HK-2 (cell line): ENCODE results near the gene VPS9D1.
"Not testable (repeated sequence)": the region's sequence is repeated elsewhere in the genome, so short reads cannot be mapped to it uniquely, and the experiment has no call there.

Experiments
- DNase-seq: peaks from one replicate; pipeline ENCODE4 v3.0.0-alpha.2; 2018; ENCODE audit not compliant: unreplicated experiment

Gene VPS9D1

DNA sequence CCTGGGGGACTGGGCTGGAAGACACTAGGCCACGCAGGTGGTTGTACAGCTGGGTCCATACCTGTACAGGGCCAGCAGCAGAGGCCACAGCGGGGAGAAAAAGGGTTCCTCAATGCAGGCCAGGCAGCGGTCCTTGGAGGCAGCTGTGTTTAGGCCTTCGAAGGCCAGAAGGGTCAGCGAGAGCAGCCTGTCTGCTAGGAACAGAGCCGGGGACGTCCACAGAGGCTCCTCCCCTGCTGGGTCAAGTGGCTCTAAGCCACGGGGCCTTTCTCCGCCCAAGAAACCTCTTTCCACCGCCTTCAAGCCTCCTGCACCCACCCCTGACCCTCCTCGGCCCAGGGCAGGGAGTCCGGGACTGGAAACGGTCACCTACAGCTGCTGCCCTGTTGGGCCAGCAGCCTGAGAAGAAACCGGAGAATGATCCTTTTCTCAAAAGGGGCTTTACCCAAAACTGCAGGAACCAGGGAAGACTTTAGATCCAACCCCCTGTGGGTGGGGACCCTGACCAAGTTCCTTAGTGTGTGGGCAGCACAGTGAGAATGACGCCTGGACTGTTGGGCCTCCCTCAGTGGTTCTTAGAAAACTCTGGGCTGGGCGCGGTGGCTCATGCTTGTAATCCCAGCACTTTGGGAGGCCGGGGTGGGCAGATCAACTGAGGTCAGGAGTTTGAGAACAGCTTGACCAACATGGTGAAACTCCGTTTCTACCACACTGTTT, 10.8 kb downstream of the VPS9D1 start:
- no peak for DNase-seq

DNA sequence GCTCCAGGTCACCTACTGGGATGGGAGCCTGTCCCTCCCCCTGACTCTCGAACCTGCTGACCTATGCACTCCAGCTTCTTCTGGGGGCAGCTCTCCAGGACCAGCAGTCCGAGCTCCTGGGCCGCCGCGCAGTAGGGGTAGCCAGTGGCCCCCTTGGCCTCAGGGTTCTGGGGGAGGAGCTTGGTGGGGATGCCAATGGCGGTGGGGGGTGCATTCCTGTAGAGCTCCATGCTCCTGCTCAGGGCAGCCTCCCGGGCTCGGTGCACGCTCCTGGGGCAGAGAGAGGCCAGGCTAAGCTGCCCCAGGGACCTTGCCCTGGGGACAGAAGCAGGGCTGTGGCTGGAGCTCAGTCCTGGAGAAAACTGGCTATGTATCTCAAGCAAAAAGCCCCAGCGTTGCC, 11.5 kb downstream of the VPS9D1 start:
- no peak for DNase-seq

DNA sequence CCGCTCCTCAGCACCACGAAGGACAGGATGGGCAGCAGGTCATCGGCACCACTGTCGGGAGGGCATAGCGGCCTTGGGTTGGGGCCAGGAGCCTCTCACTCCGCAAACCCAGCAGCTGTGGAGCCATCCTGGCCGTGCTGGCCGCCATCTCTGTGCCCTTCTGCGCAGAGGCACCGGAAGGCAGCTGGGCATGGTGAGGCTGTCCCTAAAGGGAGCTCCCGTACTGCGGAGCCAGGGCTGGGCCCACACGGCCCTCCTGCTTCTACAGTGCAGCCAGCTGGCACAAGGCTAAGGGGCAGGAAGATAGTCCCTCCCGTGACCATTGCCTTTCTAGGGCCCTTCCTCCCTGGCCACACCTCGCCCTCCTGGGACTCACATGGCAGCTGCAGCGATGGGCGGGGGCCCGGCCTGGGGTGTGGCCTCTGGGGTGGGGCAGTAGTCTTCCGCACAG, 12.2 kb downstream of the VPS9D1 start:
- no peak for DNase-seq

DNA sequence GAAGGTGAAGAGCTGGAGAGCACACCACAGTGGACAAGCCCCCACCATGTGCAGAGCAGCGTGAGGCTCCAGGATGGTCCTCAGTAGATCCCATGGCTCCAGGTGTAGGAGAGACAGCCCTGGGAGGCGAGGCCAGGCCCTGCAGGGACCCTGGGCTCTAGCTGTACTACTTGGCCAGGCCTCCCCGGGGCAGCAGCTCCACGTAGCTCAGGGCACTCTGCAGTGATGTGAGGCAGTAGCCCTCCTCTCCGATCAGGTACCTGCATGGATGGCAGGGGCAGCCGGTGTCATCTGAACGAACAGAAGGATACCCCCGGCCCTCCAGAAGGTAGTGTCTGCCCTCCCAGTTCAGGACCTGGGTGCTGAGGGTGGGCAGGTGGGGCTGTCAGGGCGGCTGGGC, 13.0 kb downstream of the VPS9D1 start:
- no peak for DNase-seq

DNA sequence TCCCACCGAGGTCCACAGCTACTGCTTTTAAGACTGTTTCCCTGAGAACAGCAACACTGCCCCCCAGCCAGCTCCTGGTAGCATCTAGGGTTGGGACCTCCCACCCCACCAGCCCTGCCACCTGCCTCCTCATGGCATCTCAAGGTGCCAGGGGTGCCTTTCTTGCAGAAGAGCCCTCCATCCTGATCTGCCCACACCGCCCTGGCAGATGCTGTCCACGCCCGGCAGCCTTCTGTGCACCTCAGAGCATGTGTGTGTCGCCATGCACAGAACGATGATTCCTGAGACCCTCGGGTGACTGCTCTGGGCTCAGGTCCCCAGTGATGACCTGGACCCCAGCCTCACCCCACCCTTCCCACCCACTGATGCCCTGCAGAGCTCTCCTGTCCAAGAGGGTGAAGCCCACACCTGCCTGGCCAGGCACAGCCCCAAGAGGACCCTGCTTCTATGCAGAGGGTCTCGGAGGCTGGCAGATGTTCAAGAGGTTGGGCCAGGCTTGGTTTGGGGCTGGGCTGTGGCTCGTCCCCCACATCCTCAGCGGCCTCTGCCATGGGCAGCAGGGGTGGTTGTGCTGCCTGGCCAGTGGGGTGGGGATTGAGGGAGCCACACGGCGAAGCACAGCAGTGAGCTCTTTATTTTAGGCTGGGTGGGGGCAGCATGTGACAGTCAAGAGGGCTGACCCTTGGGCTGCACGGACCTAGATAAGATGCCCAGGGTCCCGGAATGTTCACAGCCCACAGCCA, 14.0 kb downstream of the VPS9D1 start:
- no peak for DNase-seq

DNA sequence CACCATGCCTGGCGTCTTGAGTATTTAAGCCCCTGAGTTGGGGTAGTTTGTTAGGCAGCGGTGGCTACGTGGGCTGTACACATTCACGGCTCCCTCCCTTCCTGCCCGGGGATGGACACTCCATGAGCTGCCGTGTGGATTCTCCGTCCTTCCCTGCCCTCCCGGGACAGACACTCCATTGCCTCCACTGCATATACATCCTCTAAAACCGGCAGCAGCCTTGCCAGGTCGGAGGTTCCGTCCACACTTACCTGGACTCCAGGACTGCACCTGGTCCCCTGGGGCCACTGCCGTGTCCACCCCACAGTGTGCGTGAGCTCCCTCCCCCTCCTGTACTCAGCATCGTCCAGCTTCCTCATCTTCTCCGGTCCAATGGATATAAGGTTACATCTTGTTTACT, 15.7 kb downstream of the VPS9D1 start:
- no peak for DNase-seq

DNA sequence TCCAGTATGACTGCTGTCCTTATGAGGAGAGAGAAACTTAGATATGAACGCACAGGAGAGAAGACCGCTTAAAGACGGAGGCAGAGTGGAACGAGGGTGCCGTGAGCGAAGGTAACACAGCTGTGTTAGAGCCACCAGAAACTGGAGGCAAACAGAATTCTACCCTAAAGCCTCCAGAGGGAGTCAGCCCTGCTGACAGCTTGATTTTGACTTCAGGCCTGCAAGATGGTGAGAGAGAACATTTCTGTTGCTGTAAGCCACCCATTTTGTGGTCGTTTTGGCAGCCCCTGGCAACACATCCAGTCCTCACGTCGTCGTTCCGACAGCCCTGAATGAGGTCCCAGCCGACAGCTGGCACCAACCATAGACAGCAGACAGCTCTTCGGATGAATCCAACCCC, 16.4 kb downstream of the VPS9D1 start:
- no peak for DNase-seq

DNA sequence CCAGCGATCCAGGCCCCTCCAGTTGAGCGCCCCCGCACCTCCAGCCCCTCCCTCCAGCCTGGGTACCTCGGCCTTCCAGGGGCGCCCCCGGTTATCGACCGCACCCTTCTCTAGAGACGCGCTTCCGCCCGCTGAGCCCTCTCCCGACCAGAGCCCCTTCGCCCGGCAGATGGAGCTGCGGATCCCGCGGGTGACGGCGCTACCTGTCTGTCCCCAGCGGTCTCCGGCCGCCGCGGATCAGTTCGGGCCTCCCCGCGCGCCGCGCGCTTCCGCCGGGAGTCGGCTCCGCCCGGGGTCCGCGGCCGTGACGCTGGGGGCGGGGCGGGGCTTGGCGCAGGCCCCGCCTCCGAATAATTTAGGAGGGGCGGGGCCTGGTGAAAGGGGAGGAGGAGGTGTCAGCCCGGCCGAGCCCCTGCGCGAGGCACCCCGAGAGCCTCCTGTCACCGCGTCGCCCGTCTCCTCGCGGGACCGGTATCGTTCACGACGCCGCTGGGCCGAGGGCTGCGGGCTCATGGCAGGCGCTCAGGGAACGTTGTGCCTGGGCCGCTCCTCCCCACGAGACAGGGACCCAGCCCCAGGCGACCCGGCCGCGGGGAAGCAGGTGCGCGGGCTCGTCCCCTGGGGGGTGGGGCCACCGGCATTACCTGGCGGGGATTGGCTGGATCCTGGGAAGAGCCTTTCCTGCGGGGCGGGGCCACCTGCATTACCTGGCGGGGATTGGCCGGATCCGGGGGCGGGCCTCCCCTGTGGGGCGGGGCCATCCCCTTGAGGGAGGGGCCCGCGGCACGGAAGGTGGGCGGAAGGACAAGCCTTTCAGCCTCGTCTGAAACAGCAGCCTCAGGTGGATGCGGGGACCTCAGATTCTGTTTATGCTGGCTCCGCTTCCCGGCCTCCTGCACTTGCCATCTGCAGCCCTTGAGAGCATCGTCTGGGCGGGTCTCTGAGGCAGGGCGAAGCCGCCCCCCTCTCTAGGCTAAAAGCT, 19.0 kb downstream of the VPS9D1 start, which contains the start of gene SPATA2L:
Gene SPATA2L, minus strand, starts transcription at position 281 of the 982 bp plus-strand sequence. CDS start 473 bp downstream, outside the sequence.
- peak; percentile 97 for DNase-seq

DNA sequence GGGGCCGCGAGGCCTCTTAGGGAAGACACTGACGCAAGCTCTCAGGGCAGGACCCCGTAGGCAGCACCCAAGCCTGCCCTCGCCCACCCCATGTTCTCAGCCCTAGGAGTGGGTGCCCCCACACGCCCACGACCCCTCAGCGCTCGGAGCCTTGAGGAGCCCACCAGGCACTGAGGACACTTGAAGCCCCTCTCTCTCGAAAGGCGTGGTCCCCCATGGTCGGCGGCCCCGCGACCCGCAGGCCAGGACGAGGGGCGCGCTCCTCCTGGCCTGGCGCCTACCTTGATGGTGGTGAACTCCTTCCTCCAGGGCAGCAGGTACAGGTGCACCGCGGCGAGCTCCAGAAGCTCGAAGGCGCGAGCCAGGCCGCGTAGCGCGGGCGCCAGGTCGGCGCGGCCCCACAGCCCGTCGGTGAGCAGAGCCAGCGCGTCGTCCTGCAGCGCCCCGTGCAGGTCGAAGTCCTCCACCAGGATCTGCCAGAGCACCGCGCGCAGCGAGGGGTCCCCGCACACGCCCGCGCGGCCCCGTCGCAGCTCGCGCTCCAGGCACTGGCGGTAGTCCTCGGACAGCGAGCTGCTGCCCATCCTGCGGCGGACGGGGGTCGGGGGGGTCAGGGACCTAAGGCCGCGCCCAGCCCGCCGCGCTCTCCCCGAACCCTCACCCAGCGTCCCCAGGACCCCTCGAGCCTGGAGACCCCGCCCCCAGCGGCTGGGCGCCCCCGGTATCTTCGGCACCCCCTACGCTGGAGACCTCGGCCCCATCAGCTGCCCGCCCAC, 19.9 kb downstream of the VPS9D1 start:
- peak; percentile 61 for DNase-seq

DNA sequence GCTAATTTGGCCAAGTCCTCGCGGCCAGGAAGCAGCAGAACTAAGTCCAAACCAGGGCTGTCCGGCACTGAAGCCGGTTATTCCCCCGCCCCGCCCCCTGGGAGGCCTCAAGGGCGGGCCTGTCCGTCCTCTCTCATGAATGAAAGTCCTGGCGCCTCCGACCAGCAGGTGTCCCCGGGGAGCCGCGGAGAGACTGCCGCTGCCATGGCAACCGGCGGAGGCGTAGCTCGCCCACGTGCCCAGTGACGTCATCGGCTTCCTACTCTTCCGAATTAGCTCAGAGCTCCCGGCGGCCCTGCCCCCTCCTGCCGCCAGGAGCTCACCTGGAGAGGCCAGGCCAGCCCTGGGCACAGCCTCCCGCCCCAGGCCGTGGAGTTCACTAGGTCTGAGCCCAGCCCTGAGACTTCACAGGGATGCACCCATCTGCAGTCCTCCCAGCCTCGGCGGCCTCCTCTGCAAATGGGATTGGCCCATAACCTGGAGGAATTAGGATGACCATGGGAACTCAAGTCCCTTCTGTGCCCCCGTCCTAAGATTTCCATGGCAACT, 20.5 kb downstream of the VPS9D1 start:
- peak; percentile 98 for DNase-seq

DNA sequence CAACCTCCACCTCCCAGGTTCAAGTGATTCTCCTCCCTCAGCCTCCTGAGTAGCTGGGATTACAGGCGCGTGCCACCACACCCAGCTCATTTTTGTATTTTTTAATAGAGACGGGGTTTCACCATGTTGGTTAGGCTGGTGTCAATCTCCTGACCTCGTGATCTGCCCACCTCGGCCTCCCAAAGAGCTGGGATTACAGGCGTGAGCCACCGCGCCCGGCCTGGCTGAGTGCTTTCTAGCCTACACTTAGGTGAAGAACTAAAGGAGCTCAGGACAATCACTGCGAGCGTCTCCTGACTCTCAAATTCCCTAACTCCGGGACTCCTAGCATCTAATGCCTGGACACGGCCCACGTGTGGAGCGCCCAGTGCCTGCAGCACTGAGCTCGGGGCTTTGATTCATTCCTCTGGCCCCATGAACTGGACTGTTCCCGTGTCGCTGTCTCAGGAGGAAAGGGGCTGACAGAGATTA, 21.0 kb downstream of the VPS9D1 start:
- not testable (repeated sequence) for DNase-seq

DNA sequence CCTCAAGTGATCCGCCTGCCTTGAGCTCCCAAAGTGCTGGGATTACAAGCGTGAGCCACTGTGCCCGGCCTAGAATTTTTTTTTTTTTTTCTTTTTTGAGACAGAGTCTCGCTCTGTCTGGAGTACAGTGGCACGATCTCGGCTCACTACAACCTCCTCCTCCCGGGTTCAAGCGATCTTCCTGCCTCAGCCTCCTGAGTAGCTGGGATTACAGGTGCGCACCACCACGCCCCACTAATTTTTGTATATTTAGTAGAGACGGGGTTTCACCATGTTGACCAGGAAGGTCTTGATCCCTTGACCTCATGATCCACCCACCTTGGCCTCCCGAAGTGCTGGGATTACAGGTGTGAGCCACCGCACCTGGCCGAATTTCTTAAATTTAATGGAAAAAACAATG, 22.0 kb downstream of the VPS9D1 start:
- not testable (repeated sequence) for DNase-seq

DNA sequence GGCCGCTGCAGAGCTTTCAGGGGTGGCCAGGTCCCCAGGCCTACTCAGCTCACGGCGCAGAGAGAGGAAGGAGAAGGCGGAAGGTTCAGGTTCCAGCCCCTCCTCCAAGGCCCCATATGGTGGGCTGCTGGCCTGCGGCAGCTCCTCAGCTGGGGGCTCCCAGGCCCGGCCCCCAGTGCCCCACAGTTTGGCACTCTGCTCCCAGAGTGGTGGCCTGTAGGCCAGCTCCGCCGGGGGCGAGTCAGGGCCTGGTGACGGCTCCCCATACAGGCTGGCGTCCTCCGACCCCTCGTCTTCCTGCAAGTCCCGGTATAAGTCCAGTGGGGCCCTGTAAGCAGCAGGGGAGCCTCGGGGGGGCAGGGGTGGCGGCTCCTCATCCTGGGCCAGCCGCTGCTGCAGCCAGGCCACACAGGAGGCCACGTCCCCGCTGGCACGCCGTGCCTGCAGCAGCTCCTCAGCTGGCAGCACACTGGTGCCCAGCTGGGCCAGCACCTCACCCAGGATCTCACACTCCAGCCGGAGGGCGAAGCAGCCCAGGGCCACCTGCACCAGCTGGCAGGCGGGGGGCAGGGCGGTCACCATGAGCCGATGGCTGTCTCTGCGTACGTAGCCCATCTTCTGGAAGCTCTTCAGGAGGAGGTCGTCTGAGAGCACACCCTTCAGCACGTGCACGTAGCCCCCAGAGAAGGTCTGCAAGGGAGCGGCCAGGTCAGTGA, 22.9 kb downstream of the VPS9D1 start:
- DNase-seq: no peak

DNA sequence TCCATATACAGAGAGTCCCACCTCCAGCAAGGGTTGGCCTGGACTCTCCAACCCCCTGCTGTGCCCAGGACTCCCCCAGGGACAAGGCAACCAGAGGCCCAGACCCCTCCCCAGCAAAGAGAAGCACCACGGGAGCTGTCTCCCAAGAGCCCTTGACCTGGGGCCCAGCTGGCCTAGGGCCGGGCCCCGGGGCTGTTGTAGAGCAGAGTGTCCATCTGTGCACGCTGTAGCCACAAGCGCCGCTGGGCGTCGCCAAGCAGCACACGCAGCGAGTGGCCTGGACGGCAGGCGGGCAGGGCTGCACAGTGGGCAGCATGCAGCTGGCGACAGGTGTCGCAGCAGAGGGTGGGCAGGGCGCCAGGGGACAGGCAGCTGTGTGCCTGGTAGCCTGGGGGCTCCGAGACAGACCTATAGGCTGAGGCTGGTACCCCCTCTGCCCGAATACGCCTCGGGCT, 23.5 kb downstream of the VPS9D1 start:
- DNase-seq: no peak

DNA sequence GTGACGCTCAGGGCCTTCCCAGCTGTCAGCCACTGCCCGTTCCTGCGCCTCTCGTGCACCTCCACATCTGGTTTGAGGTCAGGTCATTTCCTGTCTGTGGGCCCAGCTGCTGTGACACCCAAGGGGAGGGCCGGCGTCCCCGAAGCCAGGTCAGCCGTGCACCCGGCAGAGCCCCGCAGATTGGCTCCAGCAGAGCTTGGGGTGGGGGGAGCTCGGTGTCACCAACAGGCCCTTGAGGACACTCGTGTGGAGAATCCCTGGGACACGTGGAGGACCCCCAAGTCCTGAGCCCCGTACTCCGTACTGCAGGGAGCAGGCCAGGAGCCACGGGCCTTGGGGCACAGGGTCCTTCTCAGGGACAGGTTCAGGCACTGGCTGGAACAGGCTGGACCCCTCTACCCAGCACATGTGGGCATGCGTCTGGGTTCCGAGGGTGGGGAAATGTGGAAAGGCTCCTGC, 24.0 kb downstream of the VPS9D1 start:
- DNase-seq: no peak

DNA sequence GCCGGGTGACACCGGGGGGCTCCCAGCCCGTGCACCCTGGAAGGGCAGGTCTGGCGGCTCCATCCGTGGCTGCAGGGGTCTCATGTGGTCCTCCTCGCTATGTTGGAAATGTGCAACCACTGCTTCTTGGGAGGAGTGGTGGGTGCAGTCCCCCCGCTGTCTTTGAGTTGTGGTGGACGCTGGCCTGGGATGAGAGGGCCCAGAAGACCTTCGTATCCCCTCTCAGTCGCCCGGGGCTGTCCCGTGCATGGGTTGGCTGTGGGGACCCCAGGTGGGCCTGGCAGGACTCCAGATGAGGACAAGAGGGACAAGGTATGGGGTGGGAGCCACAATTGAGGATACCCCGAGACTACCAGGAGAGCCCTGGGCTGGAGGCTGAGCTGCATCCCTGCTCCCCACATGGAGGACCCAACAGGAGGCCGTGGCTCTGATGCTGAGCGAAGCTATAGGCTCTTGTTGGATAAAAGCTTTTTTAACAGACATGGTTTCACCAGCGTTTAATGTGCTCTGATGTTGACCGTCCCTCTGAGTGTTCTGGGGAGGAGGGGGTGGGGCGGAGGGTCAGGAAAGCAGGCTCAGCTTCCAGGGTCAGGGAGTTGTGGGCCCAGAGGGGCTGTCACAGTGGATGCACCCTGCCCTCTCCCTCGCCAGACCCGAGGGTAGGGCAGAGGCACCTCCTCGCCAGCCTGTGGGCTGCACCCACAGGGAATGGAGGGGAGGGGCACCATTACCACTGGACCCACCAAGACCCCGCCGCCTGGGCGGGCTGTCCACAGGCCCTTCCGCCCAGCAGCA, 24.6 kb downstream of the VPS9D1 start:
- DNase-seq: no peak

DNA sequence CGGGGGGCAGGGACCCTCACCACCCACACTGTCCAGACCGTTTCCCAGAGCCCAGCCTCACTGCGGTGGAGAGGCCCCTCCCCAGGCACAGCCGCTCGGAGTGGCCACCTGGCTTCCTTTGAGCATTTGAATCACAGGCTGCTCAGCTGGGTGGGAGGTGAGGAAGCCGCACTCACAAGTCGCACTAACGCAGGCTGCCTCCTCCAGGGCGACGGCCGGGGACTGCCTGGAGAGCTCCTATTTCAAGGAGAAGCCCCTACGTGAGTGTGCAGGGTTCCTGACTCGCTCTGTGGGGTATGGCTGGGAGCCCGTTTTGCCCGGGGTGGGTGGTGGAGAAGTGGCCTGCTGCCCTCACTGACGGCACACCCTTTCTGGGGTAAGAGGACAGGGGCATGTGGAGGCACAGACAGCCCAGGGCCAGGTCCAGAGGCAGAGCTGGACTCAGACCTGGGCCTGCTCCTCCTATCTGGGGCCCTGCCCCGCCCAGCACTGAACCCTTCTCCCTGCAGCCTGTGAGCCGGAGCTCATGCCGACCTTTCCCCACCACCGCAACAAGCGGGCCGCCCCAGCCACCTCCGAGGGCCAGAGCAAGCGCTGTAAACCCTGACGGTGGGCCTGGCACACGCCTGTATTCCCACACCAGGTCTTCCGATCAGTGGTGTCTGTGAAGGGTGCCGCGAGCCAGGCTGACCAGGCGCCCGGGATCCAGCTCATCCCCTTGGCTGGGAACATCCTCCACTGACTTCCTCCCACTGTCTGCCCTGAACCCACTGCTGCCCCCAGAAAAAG, 25.4 kb downstream of the VPS9D1 start:
- no peak for DNase-seq

DNA sequence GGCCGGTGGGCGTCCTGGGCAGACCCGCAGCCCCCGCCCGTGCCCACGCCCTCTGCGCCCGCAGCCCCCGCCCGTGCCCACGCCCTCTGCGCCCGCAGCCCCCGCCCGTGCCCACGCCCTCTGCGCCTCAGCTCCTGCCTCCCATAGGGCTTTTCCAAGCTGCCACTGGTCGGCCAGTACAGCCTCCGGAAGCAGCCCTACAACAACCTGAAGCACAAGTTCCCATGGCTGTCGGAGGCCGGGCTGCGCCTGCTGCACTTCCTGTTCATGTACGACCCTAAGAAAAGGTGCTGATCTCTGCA, 26.0 kb downstream of the VPS9D1 start:
- DNase-seq: not testable (repeated sequence)
